Fibroblast of skin of right quadriceps (primary cell): ENCODE results near the gene PDE5A.
"Not testable (repeated sequence)": the region's sequence is repeated elsewhere in the genome, so short reads cannot be mapped to it uniquely, and the experiment has no call there.

Source experiments
- DNase-seq: peaks from one replicate; pipeline ENCODE4 v3.0.0-alpha.2; 2013

Gene PDE5A

DNA sequence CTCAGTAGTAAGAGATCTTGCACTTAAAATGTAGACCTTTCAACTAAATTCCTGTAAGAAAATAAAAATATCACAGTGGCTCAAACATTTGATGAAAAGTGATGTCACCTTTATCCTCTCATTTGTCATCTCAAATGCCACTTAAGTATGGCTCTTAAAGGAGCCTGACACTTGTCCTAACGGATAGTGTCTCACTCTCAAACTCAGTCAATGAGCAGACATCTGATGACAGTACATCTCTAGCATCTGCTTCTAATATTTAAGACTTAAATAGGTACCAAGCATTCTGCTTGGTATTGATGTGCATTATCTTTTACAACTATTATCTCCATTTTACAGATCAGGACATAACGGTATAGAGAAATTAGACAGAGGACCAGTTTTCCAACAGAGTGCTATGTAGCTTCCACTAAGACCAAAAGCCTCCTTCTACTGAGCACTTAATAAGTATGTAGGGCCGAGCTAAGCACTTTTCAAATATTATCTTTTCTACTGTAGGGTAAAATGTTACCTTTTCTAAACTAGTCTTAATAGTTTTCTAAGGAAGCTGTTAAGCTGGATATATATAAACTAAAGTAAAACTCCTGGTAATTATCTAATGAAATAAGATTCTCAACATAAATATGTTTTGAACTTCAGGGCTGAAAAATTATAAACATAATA is 110.2 kb downstream of the PDE5A start:
- DNase-seq, result no peak

DNA sequence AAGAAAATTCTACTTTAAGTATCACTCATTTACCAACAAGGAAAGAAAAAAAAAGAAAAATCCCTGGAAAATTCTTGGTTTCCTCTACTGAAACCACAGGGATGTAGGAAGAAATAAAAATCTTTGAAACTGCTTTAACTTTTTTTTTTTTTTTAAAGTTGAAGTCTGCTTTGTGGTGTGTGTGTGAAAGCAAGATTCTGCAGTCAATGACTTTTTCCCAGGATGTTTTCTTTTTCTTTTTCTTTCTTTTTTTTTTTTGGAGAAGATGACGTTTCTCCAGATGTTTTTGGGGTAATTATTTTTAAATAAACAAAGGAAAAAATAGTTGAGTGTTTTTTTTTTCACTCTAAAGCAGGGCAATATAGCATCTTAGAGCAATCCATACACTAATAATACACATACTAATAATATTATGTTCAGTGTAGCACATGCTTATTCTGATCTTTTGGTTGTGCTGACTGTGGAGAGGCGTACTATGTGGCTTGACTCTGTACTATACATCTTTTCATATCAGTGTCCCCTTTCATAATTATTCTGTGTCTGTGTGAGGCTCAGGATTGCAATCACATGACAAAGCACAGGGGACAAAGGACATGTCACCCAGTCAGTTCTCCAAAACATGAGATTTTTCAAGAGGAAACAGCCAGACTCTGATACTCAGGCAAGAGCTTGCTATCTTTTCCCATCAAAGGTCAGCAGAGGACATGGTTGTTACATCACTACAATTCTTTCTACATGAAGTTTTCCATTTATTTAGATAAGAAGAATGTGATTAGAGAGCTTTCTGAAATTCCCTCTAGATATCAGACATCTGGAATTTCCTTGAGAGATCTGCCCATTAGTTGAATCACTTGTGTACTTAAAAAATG is 111.0 kb downstream of the PDE5A start:
- DNase-seq, result peak; percentile 74

DNA sequence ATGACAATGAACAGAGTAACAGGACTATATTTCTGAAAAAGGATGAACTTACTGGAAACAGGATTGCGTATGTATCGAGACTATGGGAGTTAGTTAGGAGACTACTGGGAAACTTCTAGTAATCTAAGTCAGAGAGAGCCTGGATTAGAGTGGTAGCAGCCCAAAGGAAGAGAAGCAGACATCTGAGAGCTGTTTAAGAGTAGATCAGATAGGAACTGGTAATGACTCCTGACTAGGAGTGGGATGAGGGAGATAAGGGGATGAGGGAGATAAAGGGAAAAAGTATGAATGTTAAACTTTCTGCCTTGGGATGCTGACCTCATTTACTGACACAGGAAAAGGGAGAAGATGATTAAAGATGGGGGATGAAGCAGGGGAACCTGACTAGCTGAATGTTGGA is 116.2 kb downstream of the PDE5A start:
- DNase-seq, result no peak

DNA sequence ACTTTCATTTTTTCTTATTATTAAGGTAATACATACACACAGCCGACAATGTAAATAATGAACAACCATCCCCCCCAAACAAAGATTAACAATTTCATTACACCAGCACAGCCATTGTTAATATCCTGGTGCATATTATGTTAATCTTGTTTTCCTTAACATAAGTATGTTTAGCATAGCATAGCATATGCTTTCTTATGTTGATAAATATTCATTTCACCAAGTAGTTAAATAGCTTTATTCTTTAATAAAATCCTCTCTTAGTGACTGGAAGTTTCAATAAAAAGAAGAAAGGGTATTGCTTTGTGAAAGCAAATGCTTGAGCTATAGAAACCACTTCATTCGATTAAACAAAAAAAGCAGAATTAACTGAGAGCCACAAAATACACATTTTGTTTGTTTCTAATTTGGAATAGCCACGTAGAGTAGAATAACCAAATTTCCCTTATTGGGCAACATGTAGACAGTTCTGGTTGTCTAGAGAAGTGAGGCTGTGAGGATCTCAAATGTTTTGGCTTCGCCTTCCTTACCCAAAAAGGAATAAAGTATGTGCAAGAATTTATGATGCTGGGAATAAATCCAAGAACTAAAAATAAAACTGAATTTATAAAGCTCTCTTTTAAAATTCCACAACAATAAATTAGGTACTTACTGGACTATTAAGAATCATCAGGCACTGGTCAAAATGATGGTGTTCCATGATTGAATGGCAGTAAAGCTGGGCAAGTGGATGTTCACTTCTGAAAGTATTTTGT is 118.0 kb downstream of the PDE5A start:
- peak; percentile 63 for DNase-seq

DNA sequence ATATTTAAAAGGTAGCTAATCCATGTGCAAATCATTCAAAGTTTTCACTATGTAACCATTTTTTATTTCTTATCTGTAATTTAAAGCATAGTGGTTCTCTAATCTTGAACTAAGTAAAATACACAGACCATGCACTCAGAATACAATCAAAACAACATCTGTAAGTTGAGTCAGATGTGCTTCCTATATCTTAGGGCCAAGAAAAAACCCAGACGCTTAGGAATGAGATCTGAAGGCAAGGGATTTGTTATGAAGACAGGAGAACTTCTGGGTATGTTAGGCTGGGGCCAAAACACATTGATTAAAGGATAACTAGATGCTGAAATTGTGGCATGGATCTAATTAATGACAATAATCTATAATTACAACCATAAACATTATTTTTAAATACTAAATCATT is 120.3 kb downstream of the PDE5A start:
- DNase-seq, result no peak

DNA sequence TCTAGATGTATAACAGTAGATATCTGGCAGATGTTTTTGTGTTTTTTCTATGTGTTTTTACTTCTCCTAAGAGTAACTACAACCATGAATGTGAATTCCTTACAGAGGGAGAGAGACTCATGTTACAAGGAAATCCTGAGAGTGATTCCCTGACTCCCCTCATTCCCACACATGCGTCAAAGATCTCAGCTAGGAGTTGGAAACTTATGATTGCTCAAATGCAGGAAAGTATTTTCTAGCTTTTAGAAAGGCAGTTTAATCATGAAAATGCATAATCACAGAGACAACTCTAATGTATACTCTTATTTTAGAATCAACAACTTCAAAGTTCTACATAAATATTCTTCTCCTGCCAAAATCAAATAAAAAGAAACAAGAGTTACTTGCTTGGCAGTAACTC is 121.8 kb downstream of the PDE5A start:
- DNase-seq, result peak; percentile 14

DNA sequence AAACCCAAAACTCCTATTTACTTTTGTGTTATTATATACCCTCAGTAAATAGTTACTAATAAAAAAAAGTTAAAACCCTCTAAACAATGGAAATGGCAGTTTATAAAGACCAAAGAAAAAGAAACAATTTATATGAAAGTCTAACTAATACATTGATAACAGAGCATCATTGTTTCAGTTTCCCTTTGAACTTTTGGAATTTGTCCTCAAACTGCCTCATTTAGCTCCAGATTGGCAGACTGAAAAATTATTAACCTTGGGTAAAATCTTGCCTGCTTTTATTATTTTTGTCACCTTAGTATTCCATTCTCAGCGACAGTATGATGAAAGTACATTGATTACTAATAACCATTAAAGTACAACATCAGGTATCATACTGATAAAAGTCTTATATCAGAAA is 124.0 kb downstream of the PDE5A start:
- no peak for DNase-seq

DNA sequence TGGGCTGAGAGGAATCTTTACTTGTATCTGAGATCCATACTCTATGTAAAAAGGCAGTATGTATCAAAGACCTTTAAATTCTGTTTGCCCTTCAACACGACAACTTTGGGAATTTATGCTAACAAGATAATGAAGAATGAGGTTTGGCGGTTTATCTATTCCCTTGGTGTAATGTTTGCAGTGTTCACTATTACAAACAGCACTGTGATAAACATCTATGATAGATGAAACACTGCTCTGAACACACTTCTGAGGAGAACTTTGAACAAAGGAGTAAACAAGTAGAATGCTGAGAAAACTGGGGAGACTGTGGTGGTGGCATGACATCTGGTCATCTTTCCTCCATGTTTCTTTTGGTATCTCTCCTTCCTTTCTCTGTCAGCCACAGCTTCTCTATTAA is 126.9 kb downstream of the PDE5A start:
- DNase-seq, result no peak

DNA sequence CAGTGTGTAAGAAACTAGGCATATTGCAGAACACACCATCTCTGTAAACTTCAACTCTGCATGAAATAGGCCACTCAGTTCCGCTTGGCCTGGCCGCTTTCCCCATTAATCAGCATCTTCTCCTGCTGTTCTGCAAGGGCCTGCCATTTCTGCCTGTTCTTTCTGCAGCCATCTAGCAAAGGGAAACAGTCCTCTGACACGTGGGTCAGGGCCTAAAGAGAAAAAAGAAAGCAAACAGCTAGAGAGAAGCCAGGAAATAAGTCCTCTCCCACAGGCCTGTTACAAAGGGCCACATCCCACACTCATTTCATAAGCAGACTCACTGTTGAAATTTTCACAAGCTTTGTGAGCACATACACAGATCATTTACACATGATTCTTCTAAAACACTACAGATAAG is 130.1 kb downstream of the PDE5A start:
- DNase-seq, result no peak

DNA sequence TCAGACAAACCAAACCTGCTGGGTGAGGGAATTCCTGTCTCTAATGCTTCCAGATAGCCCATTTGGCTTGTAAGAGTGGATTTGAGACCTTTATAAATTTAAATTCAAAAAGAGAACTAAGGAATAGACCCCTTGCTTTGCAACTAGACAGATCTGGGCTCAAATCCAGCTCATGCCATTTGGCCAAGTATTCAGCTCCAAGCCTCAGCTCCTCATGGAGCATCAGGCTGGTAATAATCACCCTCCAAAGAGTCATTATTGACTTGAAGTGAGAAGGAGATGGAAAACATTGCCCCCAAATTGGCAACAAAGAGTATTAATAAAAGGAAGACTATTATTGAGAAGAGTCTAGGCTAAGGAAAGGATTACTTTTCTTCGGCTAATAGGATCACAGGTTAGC is 134.7 kb downstream of the PDE5A start:
- DNase-seq, result no peak

DNA sequence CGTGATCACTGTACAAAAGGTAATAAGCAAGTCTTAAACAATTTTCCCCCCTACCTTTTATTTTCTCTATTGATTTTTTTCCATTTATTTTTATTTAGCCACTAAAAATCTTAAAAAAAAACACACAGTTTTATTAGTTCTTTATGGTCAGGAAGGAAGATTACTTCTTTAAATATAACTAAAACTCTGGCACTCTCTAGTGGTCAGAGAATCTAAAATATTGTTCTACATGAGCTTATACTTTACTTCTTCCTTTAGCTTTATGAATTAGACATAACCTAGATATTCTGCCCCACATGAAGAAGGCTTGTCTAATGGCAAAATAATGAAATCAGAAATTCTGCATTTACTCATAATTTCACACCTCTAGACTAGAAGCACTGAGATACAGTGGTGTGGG is 135.2 kb downstream of the PDE5A start:
- no peak for DNase-seq

DNA sequence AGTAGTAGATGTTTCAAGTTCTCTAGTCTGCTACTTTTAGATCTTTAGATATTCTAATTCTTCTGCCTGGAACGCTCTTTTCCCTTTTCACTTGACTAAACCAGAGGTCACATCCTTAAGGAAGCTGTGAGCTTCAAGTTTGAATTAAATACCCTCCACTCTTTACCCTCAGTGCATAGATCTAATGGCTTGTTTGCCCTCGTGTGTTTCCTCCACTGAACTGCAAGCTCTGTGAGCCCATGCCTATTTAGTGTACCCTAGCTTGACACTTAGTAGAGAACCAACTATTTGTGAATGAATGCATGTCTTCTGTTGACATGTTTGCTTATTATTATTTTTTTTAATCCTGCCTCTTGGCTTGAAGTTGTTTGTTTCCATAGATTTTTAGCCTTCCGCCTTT is 138.3 kb downstream of the PDE5A start:
- peak; percentile 9 for DNase-seq

DNA sequence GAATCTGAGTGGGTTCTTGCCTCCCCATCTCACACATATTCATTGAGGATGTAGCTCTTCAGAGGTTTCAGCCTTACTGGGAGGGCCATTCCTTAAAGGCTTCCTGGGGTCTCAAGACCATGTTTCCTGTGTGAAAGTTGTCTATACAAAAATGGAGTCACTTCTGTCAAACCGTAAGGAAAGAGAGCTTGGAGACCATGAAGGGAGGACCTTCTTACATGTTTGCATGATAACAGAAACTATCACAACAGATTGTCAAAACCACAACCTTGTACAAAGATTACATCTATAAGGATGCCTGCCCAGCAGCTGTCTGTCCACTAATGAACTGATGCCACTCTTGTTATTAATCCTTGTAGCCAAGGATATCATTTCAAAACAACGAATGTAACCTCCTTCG is 139.3 kb downstream of the PDE5A start:
- DNase-seq, result no peak

DNA sequence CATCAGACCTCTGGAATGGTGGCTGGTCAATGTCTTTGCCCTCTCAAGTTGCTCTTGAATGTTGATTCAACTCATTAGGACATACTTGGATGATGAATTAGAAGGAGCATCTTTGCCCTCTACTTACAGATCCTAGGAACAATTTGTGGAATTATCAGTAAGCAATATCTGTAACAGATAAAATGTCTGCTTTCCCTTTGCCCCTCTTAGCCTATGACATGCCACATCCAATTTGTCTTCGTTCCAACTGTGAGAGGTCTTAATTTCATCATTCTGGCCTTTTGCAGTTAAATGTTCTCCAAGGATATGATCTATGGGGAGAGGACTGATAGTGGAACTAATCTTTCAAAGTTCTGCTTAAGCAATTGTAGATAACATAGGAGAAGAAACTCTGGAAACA is 148.3 kb downstream of the PDE5A start:
- DNase-seq, result no peak

DNA sequence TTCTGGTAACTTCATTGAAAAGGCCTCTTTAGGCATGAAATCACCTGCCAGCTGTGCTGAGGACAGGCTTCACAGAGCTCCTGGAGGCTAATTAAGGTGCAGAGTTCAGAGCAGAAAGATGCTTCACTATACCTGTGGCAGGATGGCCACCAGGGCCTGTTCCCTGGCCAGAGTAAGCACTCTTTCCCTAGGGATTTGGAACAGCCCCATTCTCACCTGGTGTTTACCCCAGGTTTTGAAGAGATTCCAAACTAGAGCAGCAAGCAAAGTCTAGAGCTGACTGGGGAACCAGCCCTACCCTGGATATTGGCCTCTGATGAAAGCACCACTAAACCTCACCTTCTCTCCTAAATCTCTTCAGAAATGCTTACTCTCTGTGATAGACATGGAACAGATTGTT is 148.8 kb downstream of the PDE5A start:
- no peak for DNase-seq

DNA sequence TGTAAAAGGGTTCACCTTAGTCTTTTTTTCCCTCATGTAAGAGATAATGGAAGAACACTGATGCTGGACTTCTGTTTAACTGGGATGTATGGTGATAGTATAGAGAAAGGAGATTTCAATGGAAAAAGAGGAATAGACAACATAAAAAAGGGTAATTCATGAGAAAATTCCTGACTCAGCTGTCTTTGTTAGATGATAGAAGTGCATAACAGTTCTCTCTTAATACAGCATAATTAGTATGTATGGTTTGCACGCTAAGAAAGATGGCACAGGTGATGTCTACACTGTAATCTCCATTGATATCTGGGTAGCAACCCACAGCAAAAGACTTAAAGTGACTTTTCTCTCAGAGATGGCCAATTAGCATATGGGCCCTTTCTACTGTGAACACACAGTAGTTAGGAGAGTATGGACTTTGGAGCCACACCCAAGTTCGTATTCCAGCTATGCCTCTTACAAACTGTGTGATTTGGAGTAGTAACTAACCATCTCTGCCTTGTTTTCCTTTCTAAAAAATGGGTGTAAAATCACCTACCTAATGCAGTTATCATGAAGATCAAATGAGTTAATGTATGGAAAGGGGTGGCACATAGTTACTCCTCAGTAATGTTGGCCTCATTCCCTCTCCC is 149.3 kb downstream of the PDE5A start:
- DNase-seq, result no peak

DNA sequence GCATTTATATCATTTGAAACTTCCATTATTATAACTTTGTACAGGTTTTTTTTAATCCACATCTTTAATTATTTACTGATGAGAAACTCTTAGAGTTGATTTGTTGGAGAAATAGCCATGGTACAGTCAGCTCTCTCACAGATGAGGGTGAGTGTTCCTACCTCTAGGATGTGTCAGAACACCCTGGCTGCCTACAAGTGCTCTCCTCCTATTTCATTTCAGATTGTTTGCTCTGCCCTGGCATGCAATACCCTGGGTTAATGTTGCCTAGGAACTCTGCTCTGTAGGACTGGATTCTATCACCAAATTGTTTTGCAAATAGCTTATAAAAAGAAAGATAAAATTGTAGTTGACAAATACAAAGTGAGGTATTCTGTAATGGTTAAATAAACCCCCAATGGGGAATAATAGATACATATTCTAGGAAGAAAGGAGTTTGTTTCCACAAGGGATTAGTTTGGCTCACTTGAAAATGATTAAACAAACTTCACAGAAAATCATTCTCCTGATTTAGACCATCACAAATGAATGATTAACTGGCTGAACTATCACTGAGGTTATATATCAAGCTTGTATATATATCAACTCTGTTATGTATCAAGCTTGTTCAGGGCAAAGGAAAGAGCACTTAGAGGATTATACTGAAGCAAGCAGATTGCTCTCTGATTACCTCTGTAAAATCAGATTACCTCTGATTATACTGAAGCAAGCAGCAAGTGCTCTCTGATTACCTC is 150.0 kb downstream of the PDE5A start:
- no peak for DNase-seq

DNA sequence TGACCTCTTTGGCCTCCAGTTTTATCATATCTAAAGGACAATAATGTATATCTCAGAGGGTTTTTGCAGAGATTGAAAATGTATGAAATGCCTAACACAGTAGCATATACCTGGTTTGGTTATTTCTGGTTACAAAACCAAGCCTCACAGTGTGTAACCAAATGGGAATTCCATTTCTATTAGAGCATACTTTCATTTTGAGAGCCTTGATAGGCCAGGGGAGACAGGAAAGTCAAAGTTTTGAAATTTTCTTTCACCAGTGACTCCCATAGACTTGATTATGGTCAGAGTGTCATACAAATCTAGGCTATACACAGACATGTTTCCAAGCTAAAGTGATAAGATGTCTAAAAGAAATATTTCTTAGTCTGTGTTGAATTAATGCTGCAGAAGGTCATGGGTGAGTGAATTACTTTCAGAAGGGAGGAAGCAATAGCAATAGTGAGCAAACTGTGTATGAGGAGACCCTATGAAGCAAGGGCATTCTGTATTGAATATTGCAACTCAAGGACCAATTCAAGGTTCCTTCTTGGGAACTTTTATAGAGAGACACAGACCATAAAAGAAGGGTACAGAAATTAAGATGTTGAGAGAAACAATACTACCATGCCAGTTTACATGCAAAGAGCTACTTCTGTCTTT is 151.1 kb downstream of the PDE5A start:
- no peak for DNase-seq

DNA sequence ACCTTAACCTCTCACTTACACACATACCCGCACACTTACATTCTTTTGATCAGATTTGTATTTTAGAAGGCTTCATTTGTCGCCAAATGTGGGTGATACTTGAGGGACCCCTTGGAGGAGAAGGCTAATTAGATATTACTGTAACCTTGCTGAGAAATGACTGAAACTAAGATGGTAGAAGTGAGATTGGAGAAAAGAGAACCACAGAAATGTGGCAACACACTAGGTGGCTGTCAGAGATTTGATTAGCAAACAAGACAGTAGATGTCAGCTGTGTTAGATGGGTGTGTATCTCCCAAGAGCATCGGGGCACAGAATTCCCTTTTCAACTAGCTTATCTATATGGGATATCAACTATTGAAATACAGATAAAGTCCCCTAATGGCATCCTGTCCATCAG is 157.3 kb downstream of the PDE5A start:
- DNase-seq, result no peak

DNA sequence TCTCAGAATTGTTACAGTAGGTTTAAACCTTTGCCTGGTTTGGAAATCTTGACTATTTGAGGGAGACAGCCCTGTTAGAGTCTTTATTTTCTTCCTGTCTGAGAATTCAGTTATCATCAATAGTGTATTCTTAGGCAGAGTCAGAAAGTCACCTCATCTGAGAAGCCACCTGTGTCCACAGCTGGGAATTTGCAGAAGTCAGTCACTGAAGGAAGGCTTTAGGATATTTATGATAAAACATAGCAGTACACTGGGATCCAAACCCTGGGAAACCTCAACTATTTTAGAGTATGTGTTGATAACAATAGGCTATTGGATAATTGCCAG is 157.9 kb downstream of the PDE5A start:
- not testable (repeated sequence) for DNase-seq

DNA sequence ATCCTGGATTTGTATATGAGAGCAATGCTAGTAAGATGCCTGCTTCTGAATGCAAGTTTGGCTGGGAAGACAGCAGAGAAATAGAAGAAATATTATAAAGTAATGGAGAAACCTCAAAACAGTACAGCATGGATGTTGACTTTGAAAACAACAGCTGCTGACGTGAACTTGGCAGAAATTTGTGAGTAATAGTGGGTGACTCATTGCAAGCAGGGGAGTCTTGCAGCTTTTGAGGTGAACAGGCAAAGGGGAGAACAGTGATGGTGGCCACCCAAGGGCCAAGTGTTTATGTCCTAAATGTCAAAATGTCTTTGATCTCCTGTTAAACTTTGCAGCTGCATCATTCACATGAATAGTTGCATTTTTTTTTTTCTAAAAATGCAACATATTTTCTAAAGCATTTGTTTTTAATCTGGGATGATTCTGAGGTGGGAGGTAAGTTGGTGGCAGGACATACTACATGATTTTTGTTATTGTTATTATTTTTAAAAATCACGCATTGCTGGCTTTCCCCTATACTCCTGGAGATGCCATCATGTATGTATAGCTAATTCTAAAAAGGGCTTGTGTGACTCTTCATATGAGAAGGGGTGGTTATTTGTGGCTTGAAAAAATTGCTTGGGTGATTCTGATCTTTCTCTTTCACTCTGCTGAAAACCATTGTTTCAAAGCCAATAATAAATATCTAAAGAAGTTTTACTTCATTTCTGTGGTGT is 158.4 kb downstream of the PDE5A start:
- peak; percentile 51 for DNase-seq

DNA sequence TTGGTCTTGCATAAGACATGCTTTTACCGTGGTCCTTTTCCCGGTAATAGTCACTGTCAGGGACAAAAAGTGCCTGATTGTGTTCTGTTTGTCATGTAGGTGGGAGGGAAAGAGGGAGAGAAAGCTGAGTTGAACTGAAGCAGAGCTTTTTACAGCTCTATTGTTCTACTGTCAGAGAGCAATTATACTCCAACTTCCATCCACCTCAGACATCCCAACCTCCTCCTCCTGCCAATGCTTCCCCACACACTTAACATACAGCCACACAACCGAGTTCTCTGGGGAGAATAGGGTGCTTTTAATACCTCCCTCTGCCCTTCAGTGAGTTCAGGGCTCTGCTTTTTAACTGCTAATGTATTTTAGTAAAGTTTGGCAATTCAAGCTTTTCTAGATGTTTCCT is 159.6 kb downstream of the PDE5A start:
- not testable (repeated sequence) for DNase-seq
